GM18858 (cell line): Measurements from ENCODE around the gene FER1L5.
"Not testable (repeated sequence)": the region's sequence is repeated elsewhere in the genome, so short reads cannot be mapped to it uniquely, and the experiment has no call there.

Experiments
- ATAC-seq: cut with Tn5 transposase; IDR thresholded peaks from one replicate; pipeline ENCODE4 v1.9.1; 2021; ENCODE audit not compliant: unreplicated experiment

The FER1L5 gene

DNA sequence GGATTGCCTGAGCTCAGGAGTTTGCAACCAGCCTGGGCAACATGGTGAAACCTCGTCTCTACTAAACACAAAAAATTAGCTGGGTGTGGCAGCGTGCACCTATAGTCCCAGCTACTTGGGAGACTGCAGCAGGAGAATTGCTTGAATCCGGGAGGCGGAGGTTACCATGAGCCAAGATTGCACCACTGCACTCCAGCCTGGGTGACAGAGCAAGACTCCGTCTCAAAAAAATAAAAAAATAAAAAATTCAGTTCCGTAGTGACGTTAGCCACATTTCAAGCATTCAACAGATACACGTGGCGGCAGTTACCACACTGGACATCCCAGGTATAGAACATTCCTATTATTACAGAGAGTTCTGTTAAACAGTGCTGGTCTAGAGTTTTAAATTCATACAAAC is 8.9 kb upstream of the FER1L5 start:
- ATAC-seq: no peak

DNA sequence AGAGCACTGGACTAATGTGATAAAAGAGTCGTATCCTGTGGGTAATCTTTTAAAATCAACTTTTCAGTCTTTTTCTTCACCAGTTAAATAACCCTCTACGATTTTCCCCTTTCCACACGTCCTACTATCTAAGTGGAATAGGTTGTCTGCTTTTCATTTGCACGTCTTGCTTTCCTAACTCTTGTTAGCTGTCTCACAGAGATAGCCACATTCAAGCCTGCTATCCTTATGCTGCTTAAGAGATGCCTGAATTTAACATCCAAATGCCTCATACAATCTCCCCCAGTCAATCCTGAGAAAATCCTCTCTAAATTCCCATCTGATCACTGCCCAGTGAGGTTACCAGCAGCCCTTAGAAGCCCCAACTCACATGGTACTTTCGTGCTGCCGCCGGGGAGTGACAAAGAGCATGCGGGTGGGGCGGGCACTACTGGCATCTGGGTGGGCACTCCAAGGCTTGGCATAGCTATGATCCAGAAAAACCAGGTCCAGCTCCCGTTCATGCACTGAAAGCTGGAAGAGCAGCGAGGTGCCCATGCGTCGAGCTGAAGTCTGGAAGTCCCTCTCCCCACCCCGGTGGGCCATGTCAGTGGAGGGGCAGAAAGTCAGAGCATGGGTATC is 5.9 kb upstream of the FER1L5 start:
- ATAC-seq: no peak

DNA sequence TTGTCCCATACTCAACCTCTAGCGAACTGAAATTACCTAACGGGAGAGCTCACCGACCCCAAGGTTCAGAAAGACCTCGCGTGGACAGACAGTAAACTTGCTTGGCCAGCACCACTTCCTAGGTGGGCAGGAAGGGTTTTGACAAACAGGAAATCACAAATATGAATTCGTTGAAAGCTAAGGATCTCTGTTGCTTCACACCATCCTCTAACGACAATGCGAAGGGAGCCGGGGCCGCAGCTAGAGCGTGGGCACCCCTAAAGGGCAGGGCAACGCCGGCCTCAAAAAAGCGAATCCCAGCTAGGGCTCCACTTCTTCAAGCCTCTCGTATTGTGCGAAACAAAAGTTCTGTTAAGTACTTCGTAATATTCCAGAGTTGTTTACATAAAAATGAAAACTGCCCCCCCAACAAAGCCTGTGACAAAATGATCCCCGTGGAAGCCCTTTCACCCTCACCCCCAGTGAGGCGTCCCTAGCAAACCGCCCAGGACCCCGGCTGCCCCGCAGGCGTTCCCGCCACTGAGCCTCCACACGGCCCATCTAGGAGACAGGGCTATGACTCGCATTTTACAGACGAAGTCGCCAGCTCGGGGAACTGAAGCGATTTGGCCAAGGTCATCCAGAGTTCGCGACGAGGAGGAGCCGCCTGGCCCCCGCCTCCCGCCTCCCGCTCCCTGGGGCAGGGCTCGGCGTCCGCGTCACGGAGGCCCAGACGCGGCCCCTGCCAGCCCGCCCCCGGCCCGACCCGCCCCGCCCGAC is 5.0 kb upstream of the FER1L5 start:
- peak; percentile 57 for ATAC-seq

DNA sequence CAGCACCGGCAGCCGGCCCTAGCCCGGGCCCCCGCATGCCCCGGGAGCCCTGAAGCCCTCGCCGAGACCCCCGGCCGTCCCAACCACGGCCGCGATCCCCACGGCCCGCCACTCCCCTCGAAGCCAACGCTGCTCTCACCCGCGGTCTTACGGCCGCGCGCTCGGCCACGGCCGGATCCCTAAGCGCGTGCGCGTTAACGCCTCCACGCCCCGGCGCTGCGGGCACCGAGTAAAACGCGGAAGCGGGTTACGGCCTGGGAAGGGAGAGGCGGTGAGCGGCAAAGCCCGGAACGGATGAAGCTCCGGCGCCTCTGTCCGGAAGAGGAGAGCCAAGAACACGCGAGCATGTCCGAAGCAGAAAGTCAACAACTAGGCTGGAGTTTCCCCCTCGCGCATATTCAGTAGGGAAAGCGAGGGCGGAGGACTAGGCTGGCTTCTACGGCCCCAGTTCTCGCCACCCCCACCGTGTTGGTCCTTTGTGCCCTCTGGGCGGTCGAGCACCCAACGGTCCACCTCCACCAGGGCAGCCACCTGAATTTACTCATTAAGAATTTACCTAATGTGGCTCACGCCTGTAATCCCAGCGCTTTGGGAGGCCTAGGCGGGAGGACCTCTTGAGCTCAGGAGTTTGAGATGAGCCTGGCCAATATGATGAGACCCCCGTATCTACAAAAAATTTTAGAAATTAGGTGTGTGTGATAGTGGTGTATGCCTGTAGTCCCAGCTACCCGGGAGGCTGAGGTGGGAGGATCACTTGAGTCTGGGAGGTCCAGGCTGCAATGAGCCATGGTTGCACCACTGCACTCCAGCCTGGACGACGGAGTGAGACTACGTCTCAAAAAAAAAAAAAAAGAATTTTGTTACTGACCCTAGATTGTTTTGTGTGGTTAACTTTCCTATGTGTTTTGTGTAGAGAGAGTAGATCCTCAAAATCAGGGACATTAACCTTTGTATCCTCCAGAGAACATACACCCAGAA is 4.1 kb upstream of the FER1L5 start, which contains the start of gene KANSL3:
Gene KANSL3, minus strand, starts transcription at position 169 of the 978 bp plus-strand sequence. CDS start 1,177 bp downstream, outside the sequence.
- peak; percentile 47 for ATAC-seq

DNA sequence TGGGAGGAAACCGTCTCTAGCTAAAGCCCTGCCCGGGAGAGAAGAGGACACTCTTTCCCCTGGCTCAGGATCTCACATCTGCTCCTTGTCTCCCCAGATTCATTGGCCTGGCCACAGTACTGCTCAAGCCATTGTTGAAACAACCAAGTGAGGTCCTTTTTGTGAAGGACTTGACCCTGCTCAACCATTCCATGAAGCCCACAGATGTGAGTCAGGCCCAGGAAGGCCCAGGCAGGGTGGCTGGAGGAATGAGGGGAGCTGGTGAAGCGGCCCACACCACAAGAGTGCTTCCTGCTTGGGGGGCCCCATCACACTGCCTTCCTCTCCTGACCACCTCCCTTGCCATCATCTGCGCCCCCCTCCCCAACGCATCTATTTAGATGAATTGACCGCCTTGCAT is 5.1 kb downstream of the FER1L5 start:
- no peak for ATAC-seq

DNA sequence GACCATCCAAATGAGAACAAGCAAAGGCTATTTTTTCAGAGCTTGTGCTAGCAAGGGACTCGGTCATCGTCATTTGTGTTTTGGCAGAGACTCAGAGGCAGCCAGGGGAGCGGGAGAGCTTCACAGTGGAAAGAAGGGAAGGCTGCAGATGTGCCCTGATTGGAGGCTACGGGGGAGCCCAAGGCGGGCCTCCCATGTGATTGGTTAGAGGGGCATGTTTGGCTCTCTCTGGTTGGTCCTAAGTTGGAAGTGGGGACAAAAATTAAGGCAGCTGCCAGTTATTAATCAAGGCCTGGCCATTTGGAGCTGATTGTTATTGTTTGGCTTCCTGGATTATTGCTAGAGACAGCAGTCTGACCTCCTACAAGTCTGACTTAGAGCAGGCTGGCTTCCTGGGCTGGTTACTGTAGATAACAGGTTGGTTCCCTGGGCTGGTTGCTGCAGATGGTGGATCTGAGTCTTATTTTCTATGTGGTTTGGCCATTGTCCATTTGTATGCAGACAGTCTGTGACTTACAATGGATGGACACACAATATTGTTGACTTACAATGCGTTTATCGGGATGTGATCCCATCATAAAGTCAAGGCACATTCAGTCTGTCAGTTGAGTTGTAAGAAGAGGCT is 5.9 kb downstream of the FER1L5 start:
- no peak for ATAC-seq

DNA sequence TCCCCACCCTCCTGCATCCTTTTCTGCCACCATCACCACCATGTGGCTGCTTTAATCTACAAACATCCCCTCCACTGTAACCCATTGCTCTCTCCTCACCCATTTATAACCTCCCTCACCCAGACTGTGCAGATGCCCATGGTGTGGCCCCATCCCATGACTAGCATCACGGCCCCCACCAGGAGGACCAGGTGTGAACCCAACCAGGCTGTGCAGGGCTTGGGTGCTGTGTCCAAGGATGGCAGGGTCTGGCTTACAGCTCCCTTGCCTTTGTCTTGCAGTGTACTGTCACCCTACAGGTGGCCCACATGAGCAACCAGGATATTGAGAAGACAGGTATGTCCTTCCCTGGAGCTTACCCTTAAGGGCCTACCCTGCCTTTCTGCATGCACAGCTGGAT is 6.8 kb downstream of the FER1L5 start:
- no peak for ATAC-seq

DNA sequence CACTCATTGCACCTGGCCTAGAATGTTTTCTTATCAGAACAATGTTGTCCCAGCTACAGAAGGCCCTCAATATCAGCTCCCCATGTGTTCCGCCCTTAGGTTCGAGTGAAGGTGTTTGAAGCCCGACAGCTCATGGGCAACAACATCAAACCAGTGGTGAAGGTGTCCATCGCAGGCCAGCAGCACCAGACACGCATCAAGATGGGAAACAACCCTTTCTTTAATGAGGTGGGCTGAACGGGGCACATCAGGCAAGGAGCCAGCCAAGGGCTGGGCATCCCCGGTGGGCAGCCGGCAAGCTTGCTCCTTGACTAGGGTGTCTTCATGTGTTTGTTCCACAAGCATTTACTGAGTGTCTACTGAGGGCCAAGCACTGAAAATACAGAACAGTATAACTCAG is 9.2 kb downstream of the FER1L5 start:
- ATAC-seq: no peak

DNA sequence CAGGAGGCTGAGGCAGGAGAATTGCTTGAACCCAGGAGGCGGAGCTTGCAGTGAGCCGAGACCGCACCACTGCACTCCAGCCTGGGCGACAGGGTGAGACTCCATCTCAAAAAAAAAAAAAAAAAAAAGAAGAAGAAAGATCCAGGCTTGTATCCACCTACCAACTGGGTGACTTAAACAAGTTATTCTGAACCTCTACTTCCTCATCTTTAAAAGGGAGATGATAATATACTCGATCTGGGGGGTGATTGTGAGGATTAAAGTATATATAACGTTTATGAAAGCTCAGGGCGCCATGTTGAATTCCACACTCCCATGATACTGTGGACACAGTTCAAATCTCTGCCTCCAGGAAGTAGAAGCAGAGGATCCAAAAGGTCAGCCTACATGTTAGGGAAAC is 12.2 kb downstream of the FER1L5 start:
- not testable (repeated sequence) for ATAC-seq

DNA sequence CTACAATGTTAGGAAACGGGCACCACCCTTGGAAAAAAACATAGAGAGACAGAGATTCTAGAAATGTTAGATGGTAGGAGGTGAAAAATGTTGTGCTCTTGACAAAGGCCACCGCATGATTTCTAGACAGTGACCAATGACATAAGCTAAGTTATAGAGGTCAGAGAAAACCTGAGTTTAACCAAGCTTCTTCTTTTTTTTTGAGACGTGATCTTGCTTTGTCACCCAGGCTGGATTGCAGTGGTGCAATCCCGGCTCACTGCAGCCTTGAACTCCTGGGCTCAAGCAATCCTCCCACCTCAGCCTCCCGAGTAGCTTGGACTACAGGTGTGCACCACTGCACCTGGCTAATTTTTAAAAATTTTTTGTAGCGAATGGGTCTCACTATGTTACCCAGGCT is 13.0 kb downstream of the FER1L5 start:
- no peak for ATAC-seq

DNA sequence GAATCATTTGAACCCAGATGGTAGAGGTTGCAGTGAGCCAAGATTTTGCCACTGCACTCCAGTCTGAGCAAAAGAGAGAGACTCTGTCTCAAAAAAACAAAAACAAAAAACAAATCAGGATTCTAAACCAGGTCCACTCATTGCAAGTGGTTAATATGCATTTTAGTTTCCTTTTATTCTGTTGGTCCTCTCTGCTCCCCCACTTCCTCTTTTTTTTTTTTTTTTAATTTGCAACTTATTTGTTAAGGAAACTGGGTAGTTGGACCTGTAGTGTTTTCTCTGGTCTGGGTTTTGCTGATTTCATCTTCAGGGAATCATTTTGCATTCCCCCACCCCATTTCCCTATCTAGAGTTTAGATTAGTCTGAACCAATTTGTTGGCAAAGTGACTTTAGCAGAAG is 14.0 kb downstream of the FER1L5 start:
- no peak for ATAC-seq

DNA sequence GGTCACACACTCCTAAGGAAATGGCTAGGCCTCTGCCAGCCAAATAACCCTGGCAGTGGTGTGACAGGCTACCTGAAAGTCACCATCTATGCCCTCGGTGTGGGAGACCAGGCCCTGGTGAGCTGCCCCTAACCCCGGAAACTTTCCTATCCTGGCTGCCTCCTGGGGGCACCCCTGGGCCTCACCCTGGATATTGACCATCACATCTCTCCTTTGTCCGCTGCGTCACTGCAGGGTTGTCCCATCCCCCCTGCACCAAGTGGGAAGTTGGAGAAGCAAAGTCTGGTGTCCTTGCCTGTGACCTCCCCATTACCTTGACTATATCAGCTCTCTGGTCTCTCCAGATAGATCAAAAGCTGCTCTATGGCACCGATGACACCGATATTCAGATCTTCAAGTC is 18.8 kb downstream of the FER1L5 start:
- no peak for ATAC-seq

DNA sequence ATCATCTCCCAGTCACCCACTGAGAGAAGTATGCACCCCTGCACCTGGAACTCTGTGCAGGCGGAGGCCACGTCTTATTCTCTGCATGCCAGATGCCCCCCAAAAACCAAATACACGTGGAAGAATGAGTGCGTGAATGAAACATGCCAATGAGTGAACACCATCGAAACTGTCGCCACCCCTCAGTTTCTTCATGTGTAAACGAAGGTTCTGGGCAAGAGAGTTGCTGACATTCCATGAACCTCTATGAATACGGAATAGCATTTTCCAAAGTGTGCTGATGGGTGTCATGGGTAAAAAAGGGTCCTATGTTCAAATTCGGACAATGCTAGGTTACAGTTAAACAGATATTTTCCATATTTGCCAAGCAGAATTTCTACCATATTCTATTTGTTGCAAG is 19.8 kb downstream of the FER1L5 start:
- no peak for ATAC-seq

DNA sequence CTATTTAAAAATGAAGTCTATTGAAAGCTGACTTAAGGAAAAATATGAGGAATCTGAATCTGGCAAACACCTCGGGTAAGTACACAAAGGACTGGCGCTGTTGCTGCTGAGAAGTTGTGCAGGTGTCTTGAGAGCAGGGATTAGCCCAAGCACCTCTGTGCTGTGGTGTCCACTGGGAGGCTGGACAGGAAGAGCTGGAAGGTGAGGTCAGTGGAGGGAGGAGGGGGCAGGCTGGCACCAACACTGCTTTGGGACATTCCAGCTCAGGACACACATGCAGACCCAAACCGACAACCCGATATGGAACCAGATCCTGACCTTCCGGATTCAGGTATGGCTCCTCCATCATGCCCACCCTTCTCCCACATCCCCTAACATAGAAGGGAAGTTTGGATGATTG is 20.6 kb downstream of the FER1L5 start:
- ATAC-seq: no peak

DNA sequence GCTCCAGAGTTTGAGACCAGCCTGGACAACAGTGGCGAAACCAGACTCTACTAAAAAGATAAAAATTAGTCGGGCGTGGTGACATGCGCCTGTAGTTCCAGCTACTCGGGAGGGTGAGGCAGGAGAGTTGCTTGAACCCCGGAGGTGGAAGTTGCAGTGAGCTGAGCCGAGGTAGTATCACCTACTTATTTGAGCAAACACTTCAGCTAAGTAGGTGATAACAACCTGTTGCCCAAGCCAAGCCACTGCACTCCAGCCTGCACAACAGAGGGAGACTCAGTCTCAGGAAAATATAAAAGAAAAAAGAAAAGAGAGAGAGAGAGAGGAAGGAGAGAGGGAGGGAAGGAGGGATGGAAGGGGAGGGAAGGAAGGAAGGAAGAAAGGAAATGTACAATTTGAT is 21.3 kb downstream of the FER1L5 start:
- no peak for ATAC-seq

DNA sequence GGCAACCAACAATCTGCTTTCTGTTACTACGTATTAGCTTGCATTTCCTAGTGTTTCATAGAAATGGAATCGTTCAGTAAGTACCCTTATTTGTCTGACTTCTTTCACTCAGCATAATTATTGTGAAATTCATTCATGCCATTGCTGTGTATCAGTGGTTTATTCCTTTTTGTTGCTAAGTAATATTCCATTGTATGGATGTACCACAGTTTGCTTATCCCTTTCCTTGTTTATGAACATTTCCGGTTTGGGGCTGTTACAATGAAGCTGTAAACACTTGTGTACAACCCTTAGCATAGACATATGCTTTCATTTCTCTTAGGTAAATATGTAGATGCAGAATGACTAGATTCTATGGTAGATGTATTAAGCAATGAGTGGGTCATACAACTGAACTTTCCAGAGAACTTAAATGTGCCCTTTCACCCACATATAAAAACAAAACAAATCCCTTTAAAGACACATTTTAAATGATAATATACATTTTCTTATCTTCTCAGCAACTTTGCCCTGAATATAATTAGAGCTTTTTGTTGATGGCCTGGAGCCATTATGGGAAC is 21.9 kb downstream of the FER1L5 start:
- no peak for ATAC-seq

DNA sequence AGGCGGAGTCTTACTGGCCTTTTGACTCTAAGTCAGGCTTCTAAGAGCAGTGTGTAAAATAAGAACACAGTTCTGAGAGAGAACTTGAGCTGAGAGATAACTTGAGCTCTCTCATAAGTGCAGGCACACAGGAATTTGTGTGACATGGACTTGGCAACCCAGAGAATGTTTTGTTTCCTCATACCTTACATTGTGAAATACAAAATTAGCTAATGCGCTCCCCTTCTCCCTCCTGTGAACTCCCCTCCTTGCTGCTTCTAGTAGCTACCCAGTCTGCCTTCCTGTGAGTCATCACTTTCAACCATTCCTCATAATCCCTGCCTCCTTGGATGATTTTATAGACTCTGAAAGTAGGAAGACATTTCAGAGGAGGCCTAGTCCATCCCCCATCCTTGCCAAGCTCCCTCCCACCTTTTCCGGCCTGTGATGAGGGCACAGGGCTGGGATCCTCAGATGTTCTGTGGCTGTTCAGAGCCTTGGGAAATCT is 22.6 kb downstream of the FER1L5 start:
- ATAC-seq: no peak

DNA sequence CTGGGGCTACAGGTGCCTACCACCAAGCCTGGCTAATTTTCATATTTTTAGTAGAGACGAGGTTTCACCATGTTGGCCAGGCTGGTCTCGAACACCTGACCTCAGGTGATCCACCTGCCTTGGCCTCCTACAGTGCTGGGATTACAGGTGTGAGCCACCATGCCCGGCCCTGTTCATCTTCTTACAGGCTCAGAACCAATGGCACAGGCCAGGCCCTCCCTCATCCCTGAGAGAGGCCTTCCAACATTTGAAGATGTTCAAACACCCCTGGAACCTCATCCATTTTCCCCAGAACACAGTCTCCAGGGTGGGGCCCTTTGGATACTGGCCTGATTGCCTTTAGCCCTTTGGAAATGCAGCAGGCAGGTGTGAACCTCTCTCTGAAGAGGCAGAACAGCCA is 23.2 kb downstream of the FER1L5 start:
- ATAC-seq: not testable (repeated sequence)

DNA sequence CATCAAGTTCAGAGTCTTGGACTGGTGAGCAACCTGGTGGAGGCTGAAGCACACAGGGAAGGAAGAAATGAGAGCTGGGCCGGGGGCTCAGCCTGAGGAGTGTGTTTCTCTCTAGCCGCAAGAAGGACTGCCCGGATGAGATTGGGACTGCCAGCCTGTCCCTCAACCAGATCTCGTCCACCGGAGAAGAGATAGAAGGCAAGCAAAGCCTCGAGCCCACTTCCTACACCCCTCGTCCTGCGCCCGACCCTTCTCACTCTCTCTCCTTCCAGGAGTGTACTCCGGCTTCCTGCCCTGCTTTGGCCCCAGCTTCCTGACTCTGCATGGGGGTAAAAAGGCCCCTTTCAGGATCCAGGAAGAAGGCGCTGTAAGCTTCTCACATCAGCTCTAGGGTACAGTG is 26.2 kb downstream of the FER1L5 start:
- ATAC-seq: no peak

DNA sequence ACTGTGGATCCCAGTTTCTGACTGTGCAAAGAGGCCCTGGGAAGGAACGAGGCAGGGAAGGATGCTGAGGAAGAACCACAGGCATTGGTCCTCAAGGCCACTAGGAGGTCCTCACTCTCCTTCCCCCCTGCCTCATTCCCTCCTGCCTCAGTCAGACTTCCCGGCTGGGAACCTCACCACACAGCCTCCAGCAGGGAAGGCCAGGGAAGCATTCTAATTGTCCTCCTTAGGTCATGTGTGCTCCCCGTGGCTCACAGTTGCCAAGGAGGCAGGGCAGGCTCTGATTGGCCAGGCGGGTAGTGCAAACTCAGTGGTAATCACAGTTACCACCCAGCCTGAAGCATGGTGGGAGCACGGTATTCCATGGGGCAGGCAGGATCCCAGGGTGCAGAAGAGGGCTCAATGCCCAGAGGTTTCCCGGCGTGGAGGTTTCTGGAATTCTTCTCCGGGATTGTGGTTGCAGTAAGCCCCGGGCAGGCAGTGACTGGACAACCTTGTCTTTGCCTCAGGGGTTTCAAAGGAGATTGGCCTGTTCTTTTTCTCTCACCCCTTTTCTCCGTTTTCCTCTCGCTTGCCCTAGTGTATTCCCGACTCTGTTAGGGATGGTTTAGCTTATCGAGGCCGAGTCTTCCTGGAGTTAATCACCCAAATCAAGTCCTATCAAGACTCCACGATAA is 27.1 kb downstream of the FER1L5 start:
- ATAC-seq: no peak
